ENCODE measurements around the gene STOM.

STOM gene

DNA sequence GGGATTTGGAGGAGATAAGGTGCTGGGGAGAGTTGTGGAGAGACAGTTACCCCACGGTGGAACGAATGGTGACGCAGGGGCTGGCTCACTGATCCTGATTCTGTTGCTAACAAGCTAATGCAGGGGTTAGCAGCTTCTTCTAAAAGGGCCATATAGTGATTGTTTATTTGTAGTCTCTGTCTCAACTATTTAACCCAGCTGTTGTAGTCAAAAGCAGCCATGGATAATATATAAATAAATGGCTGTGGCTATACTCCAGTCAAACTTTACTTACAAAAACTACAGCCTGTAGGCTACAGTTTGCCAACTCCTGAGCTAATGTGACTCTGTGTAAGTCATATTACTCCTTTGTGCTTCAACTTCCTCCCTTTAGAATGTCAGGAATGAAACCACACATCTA, 21.8 kb downstream of the STOM start:
- no peak for DNase-seq (ENCODE audit: low read depth)

DNA sequence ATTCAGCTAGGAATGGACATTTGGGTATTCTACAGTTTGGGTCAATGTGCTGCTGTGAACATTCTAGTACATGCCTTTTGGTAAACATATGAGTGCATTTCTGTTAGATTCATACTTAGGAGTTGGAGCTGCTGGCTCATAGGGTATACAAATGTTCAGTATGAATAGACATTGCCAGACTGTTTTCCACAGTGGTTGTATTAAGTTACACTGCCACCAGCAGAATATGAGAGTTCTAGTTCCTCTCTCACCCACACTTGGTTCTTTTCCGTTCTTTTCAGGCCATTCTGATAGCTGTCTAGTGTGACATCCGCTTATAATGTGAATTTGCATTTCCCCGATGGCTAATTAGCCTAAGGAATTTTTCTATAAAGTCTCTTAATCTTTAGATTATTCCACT, 25.0 kb downstream of the STOM start:
- no peak for DNase-seq (ENCODE audit: low read depth)

- no peak for DNase-seq (ENCODE audit: low read depth)
These were observed 25.9 kb downstream of the STOM start for GRCh38 chr9:121344184-121344583.

GRCh38 chr9:121340676-121341392, 29.2 kb downstream of the STOM start:
- no peak for DNase-seq (ENCODE audit: low read depth)

DNA sequence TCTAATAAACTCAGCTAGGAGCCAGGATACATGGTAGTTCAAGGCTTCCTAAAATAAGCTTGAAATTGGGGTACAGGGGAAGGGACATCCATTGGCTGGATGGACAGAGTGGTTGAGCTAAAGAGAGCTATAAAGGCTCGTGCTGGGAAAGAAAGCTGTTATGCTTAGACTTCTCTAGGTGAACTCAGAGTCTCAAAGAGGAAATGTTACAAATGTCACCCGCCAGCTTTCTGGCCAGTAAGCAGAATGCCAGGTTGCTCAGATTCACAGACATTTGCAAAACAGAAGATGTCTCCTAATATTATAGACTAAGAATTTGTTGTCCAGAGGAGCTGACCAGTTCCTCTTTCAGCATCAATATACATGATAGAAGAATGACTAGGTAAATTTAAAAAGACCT, 30.6 kb downstream of the STOM start:
- DNase-seq (ENCODE audit: low read depth), result no peak

- DNase-seq (ENCODE audit: low read depth), result no peak
These were observed 33.4 kb downstream of the STOM start for GRCh38 chr9:121336665-121337064.

GRCh38 chr9:121333950-121334773, 35.9 kb downstream of the STOM start:
- DNase-seq (ENCODE audit: low read depth), result no peak

DNA sequence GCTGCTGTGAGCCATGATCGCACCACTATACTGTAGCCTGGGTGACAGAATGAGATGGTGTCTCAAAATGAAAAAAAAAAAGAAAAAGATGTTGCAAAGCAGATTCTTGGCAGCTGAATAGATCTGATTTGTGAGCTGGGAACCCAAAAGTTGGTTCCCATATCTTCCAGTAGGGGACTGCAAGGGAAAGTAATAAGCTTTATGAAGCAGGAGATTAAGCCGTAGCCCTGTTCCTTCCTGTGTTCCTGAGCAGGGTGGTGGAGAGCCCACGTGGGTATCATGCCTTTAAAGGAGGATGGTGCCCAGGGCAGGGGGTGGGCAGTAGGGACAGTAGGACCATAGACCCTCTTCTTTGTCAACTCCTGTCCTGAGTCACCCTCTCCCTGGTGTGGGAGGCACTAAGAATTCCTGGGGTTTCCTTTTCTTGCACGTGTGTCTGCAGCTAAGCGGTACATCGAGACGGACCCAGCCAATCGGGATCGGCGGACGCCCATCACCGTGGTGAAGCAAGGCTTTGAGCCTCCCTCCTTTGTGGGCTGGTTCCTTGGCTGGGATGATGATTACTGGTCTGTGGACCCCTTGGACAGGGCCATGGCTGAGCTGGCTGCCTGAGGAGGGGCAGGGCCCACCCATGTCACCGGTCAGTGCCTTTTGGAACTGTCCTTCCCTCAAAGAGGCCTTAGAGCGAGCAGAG, 37.9 kb downstream of the STOM start:
- DNase-seq (ENCODE audit: low read depth), result no peak

DNA sequence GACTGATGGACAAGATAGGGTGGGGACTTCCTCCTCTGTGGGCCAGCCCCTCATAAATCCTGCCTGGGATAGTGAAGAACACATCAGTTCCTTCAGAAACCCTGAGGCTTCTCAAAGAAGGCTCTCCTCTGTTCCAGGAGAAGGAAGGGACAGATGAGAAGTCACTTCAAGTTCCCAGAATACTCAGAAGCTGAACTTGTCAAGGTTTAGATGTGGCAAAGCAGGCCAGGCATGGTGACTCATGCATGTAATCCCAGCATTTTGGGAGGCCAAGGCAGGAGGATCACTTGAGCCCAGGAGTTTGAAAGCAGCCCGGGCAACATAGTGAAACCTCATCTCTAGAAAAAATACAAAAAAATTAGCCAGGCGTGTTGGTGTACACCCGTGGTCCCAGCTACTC, 38.5 kb downstream of the STOM start:
- no peak for DNase-seq (ENCODE audit: low read depth)

DNA sequence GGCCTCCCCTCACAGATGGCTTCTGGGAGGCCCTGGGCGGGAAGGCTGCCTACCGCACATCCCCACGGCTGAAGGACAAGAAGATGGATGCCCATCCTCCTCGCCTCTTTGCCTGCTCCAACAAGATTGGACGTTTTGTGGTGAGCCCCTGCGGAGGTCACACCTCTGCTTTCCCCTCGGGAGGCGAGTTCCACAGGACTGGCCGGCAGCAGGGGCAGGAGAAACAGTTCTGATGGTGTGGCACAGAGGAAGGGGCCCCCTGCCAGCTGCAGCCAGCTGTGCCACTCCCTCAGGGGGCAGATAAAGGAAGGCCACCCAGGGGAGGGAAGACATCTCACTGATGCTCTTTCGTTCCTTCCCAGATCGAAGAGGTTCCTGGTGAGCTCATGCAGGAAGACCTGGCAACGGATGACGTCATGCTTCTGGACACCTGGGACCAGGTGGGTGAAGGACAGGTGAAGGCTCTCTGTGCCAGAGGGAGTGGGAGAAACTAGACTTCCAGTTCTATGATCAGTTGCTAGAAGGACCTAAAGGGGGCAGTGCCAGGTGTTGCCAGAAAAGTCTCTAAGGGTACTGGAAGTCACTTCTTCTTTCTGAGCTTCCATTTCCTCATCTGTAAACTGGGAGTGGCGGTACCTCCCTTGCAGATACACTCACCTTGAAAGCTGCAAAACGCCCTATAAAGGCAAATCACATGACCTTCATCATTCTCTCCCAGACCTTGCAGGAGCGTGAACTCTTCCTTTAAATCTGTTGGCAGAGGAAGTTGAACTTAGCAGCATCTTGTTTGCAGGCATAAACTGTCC, 41.0 kb downstream of the STOM start:
- DNase-seq (ENCODE audit: low read depth), result no peak

- DNase-seq (ENCODE audit: low read depth), result no peak
These were observed 41.6 kb downstream of the STOM start for GRCh38 chr9:121328476-121328875.

DNA sequence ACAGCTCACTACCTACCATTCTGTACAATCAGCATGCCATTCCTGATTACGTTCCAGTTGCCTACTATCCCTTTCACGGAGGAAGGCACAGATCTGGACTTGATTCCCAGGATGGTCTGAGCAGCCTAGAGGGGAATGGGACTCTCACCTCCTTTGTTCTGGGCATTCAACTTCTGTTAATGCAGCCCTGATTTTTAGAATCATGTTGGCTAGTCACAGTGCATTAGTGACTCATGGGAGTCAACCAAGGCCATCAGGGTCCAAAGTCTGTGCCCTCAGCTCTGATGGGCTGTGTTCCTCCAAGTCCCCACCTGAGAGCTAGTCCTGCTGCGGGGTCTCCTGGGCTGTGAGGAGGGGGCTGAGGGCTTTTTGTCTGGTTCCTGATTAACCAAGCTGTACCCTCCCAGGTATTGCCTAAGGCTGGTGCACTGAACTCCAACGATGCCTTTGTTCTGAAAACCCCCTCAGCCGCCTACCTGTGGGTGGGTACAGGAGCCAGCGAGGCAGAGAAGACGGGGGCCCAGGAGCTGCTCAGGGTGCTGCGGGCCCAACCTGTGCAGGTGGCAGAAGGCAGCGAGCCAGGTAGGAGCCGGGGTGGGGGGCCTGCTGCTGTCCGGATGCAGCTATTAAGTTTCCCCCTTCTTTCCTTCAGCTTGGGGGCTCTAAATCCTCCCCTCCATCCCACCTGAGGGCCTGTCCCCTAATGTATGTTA, 43.0 kb downstream of the STOM start:
- no peak for DNase-seq (ENCODE audit: low read depth)

- DNase-seq (ENCODE audit: low read depth), result no peak
These were observed 43.8 kb downstream of the STOM start for GRCh38 chr9:121326130-121326838.

- DNase-seq (ENCODE audit: low read depth), result no peak
These were observed 44.7 kb downstream of the STOM start for GRCh38 chr9:121325387-121325786.

GRCh38 chr9:121324755-121325154, 45.3 kb downstream of the STOM start:
- no peak for DNase-seq (ENCODE audit: low read depth)

GRCh38 chr9:121324316-121324715, 45.7 kb downstream of the STOM start:
- no peak for DNase-seq (ENCODE audit: low read depth)

GRCh38 chr9:121323449-121324151, 46.5 kb downstream of the STOM start:
- no peak for DNase-seq (ENCODE audit: low read depth)

- DNase-seq (ENCODE audit: low read depth), result no peak
These were observed 47.2 kb downstream of the STOM start for GRCh38 chr9:121322737-121323448.

GRCh38 chr9:121322037-121322736, 47.9 kb downstream of the STOM start:
- no peak for DNase-seq (ENCODE audit: low read depth)
